Measurements from ENCODE around the gene CYLD. TPM values are rescaled to one million over a fixed set of nuclear protein-coding genes. Genes with fewer than 3 reads are reported as not detected.
A peak's percentile ranks its signal among the peaks of the same experiment; 100 is the strongest.

CYLD gene
- total RNA-seq, 1 donor from 2014 or later: 30.7 TPM

DNA sequence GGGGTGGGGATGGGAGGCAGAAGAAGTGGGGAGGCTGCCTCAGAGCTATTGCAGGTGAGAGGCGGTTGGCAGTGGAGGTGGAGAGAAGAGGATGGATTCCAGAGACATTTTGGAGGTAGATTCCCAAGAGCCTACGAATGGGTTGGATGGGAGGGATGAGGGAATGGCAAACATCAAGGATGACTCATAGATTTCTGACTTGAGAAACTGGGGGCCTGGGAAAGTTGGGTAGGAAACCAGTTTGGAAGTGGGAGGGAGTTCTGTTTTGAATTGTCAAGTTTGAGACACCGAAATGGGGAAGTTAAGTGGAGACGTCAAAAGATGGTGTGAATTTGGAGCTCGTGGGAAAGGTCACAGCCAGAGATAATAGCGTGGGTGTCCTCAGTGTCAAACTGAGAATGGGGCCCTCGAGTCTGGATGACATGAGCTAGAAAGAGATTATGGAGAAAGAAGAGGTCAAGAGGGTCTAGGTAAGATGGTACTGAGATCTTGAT, 6.2 kb upstream of the CYLD start:
- H3K4me3 Mint-ChIP-seq (ENCODE audit: unreplicated experiment): no peak overlapping the region
- H3K36me3 Mint-ChIP-seq (ENCODE audit: low read depth, unreplicated experiment): no peaks in the 10 kb centered on the region
- H3K27me3 Mint-ChIP-seq (ENCODE audit: unreplicated experiment): peaks cover 7% of the 10 kb centered on the region
- peaks cover 12% of the 10 kb centered on the region for H3K4me1 Mint-ChIP-seq (ENCODE audit: unreplicated experiment)
- TF ChIP-seq CTCF (IDR thresholded peaks at IDR 0.05; ENCODE audit: unreplicated experiment): no peak
- no peak overlapping the region for H3K27ac Mint-ChIP-seq (ENCODE audit: unreplicated experiment)
- DNase-seq (ENCODE audit: low spot score): no peak
- no peaks in the 10 kb centered on the region for H3K9me3 Mint-ChIP-seq (ENCODE audit: unreplicated experiment)

GRCh38 chr16:50736448-50736847, 5.4 kb upstream of the CYLD start:
- Mint-ChIP-seq H3K36me3 (ENCODE audit: low read depth, unreplicated experiment) (peaks cover 5% of the 10 kb centered on the region), H3K4me3 (ENCODE audit: unreplicated experiment) (no peak overlapping the region), H3K27ac (ENCODE audit: unreplicated experiment) (no peak overlapping the region), H3K9me3 (ENCODE audit: unreplicated experiment) (no peaks in the 10 kb centered on the region), H3K27me3 (ENCODE audit: unreplicated experiment) (peaks cover 7% of the 10 kb centered on the region), H3K4me1 (ENCODE audit: unreplicated experiment) (peaks cover 14% of the 10 kb centered on the region)
- no peak for DNase-seq (ENCODE audit: low spot score)
- TF ChIP-seq CTCF (IDR thresholded peaks at IDR 0.05; ENCODE audit: unreplicated experiment): no peak

DNA sequence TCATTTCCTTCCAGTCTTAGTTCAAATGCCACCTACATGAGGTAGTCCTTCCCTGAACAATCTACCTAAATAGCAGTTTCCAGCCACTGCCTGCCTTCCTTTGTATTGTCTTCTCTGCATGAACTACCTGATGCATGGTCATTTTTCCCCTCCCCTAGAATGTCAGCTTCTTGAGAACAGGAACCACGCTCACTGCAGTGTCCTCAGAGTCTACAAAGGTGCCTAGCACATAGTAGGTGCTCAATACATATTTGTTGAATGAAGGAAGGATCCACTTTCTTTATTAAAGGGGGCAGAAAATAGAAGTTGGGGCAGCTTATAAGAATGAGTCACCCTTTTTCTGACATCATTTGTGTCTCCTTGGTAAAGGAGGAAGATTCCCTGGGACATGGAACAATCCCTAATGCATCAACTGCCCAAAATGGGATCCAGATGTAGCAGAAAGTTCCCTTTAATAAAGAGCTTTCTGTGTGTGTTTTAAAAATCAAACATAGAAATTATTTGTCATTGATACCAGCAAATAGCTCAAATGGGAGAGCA, 4.4 kb upstream of the CYLD start:
- Mint-ChIP-seq H3K4me1 (ENCODE audit: unreplicated experiment) (peaks cover 12% of the 10 kb centered on the region), H3K4me3 (ENCODE audit: unreplicated experiment) (no peak overlapping the region), H3K27ac (ENCODE audit: unreplicated experiment) (no peak overlapping the region), H3K36me3 (ENCODE audit: low read depth, unreplicated experiment) (peaks cover 5% of the 10 kb centered on the region), H3K9me3 (ENCODE audit: unreplicated experiment) (no peaks in the 10 kb centered on the region), H3K27me3 (ENCODE audit: unreplicated experiment) (peaks cover 5% of the 10 kb centered on the region)
- TF ChIP-seq CTCF (IDR thresholded peaks at IDR 0.05; ENCODE audit: unreplicated experiment): no peak
- no peak for DNase-seq (ENCODE audit: low spot score)

GRCh38 chr16:50739031-50739430, 2.9 kb upstream of the CYLD start:
- no peak overlapping the region for H3K4me3 Mint-ChIP-seq (ENCODE audit: unreplicated experiment)
- DNase-seq (ENCODE audit: low spot score): no peak
- no peaks in the 10 kb centered on the region for H3K9me3 Mint-ChIP-seq (ENCODE audit: unreplicated experiment)
- H3K27me3 Mint-ChIP-seq (ENCODE audit: unreplicated experiment): peaks cover 7% of the 10 kb centered on the region
- no peak for TF ChIP-seq CTCF (IDR thresholded peaks at IDR 0.05; ENCODE audit: unreplicated experiment)
- peaks cover 5% of the 10 kb centered on the region for H3K36me3 Mint-ChIP-seq (ENCODE audit: low read depth, unreplicated experiment)
- H3K27ac Mint-ChIP-seq (ENCODE audit: unreplicated experiment): no peak overlapping the region
- peaks cover 18% of the 10 kb centered on the region for H3K4me1 Mint-ChIP-seq (ENCODE audit: unreplicated experiment)

DNA sequence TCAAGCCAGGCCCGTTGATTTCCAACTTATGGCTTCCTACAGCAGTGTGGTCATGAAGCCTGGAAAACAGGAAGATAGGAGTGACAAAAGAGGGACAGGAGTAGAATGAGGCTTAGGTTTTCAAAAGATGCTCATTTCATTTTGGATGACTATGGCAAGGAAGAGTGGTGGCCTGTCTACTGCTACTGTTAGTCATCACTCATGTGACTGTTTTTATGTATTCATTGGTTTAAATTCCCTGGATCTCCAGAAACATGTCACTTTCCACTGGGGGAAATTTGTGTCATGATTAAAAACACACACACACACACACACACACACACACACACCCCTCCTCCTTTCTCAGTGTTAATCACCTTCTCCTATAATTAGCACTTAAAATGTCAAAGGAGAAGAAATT, 1.1 kb upstream of the CYLD start:
- peaks cover 18% of the 10 kb centered on the region for H3K4me1 Mint-ChIP-seq (ENCODE audit: unreplicated experiment)
- H3K27me3 Mint-ChIP-seq (ENCODE audit: unreplicated experiment): peaks cover 7% of the 10 kb centered on the region
- no peak for TF ChIP-seq CTCF (IDR thresholded peaks at IDR 0.05; ENCODE audit: unreplicated experiment)
- no peaks in the 10 kb centered on the region for H3K9me3 Mint-ChIP-seq (ENCODE audit: unreplicated experiment)
- peak overlapping the region; percentile 91 for H3K4me3 Mint-ChIP-seq (ENCODE audit: unreplicated experiment)
- peaks cover 5% of the 10 kb centered on the region for H3K36me3 Mint-ChIP-seq (ENCODE audit: low read depth, unreplicated experiment)
- DNase-seq (ENCODE audit: low spot score): no peak
- H3K27ac Mint-ChIP-seq (ENCODE audit: unreplicated experiment): no peak overlapping the region
